Measurements from ENCODE around the gene DTNA. TPM values are rescaled to one million over a fixed set of nuclear protein-coding genes. Genes with fewer than 3 reads are reported as not detected.

DTNA gene
- total RNA-seq, 1 experiment from 2014 or later, result 0.77 TPM

DNA sequence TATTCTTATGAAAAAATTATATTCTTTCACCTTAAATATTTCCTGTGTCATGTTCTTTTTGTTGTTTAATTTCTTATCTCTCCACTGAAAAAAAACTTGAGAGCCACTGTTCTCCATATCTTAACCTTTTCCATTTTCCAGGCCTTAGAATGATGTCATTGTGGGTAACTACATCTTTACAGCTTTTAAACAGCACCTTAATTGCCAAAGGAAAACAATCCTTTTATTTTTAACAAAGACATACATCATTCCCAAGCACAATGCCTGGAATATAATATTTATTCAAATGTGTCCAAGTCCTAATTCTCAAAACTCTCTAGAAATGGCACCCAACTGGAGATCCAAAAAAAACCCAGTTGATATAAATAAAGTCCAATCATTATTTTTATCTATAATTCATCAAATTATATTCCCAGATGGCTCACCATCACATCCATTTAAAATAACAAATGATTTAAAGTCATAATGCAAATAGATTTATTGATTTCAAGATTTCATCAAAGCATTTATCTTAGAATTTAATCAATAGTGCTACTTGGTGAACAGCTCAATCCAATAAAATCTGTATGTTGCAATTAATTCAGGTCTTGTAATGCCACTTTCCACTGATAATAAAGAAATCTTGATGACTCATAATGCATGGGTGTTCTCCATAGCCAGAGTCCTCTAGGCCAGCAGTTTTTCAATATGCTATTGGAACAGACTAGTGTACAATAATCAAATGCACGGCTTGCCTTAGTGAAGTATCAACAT, 224.0 kb downstream of the DTNA start:
- intact Hi-C loops (cut with micrococcal nuclease; ENCODE audit: unreplicated experiment), result no loop called here
- BruUV-seq (replicated peaks), result no TSS peak

DNA sequence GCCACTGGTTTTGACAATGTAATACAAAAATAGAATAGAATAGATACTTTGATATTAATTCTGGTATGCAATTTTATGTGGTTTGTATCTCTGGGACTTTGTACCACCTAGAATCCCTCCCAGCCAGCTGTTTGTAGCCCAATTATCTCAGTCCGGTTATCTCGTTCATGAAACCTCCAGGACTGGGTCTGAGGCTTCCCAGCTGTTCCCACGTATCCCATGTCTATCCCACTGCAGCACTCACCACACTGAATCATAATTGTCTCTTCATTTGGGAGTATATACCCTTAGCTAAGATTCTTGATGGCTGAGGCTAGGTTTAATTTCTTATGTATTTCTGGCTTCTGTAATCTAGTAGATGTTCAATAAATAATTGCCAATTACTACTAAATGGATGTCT, 226.7 kb downstream of the DTNA start:
- no peaks in the 10 kb centered on the region for H3K4me1 ChIP-seq (ENCODE audit: control insufficient read depth, insufficient read depth, low read length)
- H3K4me3 ChIP-seq (ENCODE audit: low read depth in 2 of 2, low read length in 2 of 2), result no peak overlapping the region
- ATAC-seq, result no peak
- ChIA-PET POLR2A (no interaction called here), CTCF (no interaction called here)
- in situ Hi-C loops (cut with HindIII; ENCODE audit: low pct_unique_long_range_greater_than_20kb, low sequenced_read_pairs), result no loop called here
- TF ChIP-seq SIN3A (IDR thresholded peaks at IDR 0.05; ENCODE audit: borderline replicate concordance, insufficient read depth, low read depth, low read length) (no peak), TCF7L2 (IDR thresholded peaks at IDR 0.05; ENCODE audit: low read depth, low read length) (no peak)
- TF ChIP-seq, protein P1, sequence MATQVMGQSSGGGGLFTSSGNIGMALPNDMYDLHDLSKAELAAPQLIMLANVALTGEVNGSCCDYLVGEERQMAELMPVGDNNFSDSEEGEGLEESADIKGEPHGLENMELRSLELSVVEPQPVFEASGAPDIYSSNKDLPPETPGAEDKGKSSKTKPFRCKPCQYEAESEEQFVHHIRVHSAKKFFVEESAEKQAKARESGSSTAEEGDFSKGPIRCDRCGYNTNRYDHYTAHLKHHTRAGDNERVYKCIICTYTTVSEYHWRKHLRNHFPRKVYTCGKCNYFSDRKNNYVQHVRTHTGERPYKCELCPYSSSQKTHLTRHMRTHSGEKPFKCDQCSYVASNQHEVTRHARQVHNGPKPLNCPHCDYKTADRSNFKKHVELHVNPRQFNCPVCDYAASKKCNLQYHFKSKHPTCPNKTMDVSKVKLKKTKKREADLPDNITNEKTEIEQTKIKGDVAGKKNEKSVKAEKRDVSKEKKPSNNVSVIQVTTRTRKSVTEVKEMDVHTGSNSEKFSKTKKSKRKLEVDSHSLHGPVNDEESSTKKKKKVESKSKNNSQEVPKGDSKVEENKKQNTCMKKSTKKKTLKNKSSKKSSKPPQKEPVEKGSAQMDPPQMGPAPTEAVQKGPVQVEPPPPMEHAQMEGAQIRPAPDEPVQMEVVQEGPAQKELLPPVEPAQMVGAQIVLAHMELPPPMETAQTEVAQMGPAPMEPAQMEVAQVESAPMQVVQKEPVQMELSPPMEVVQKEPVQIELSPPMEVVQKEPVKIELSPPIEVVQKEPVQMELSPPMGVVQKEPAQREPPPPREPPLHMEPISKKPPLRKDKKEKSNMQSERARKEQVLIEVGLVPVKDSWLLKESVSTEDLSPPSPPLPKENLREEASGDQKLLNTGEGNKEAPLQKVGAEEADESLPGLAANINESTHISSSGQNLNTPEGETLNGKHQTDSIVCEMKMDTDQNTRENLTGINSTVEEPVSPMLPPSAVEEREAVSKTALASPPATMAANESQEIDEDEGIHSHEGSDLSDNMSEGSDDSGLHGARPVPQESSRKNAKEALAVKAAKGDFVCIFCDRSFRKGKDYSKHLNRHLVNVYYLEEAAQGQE (IDR thresholded peaks at IDR 0.05; ENCODE audit: insufficient read depth in 1 of 2, low read depth in 2 of 2, low read length in 1 of 2), result no peak
- no peaks in the 10 kb centered on the region for H3K27me3 ChIP-seq (ENCODE audit: control insufficient read depth, insufficient read depth, low read length)
- BruUV-seq (replicated peaks), result no TSS peak
- no peaks in the 10 kb centered on the region for H3K9me3 ChIP-seq (ENCODE audit: control insufficient read depth, insufficient read depth, low read depth, low read length)
- intact Hi-C loops (cut with micrococcal nuclease; ENCODE audit: unreplicated experiment), result no loop called here
- no peaks in the 10 kb centered on the region for H3K36me3 ChIP-seq (ENCODE audit: control insufficient read depth, insufficient read depth, low read length)
- H3K27ac ChIP-seq (ENCODE audit: low read length), result no peak overlapping the region
- DNase-seq (ENCODE audit: low read depth, low spot score), result no peak

More for the DNA sequence above, 224.0 kb downstream of the DTNA start:
- no peak for DNase-seq (ENCODE audit: low read depth, low spot score)
- H3K27ac ChIP-seq (ENCODE audit: low read length), result no peak overlapping the region
- H3K36me3 ChIP-seq (ENCODE audit: control insufficient read depth, insufficient read depth, low read length), result no peaks in the 10 kb centered on the region
- CTCF ChIA-PET, result no interaction called here
- TF ChIP-seq, protein P2, sequence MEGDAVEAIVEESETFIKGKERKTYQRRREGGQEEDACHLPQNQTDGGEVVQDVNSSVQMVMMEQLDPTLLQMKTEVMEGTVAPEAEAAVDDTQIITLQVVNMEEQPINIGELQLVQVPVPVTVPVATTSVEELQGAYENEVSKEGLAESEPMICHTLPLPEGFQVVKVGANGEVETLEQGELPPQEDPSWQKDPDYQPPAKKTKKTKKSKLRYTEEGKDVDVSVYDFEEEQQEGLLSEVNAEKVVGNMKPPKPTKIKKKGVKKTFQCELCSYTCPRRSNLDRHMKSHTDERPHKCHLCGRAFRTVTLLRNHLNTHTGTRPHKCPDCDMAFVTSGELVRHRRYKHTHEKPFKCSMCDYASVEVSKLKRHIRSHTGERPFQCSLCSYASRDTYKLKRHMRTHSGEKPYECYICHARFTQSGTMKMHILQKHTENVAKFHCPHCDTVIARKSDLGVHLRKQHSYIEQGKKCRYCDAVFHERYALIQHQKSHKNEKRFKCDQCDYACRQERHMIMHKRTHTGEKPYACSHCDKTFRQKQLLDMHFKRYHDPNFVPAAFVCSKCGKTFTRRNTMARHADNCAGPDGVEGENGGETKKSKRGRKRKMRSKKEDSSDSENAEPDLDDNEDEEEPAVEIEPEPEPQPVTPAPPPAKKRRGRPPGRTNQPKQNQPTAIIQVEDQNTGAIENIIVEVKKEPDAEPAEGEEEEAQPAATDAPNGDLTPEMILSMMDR (IDR thresholded peaks at IDR 0.05), result no peak
- TF ChIP-seq, protein P1 (IDR thresholded peaks at IDR 0.05; ENCODE audit: insufficient read depth in 1 of 2, low read depth in 2 of 2, low read length in 1 of 2), result no peak
- TF ChIP-seq SIN3A (IDR thresholded peaks at IDR 0.05; ENCODE audit: borderline replicate concordance, insufficient read depth, low read depth, low read length) (no peak), POLR2AphosphoS5 (IDR thresholded peaks at IDR 0.05; ENCODE audit: low read depth, low read length) (no peak), TCF7L2 (IDR thresholded peaks at IDR 0.05; ENCODE audit: low read depth, low read length) (no peak)
- H3K27me3 ChIP-seq (ENCODE audit: control insufficient read depth, insufficient read depth, low read length), result no peaks in the 10 kb centered on the region
- no peak overlapping the region for H3K4me3 ChIP-seq (ENCODE audit: low read depth in 2 of 2, low read length in 2 of 2)
- in situ Hi-C loops (cut with HindIII; ENCODE audit: low pct_unique_long_range_greater_than_20kb, low sequenced_read_pairs), result no loop called here
- H3K9me3 ChIP-seq (ENCODE audit: control insufficient read depth, insufficient read depth, low read depth, low read length), result no peaks in the 10 kb centered on the region
- no peaks in the 10 kb centered on the region for H3K4me1 ChIP-seq (ENCODE audit: control insufficient read depth, insufficient read depth, low read length)
- ATAC-seq, result no peak
- POLR2A ChIA-PET, result no interaction called here

Measured in Panc1 (cell line).